ENCODE measurements around the gene CIC. TPM values are rescaled to one million over a fixed set of nuclear protein-coding genes. Genes with fewer than 3 reads are reported as not detected.

Gene CIC
- total and polyA plus RNA-seq, 3 donors from 2014 or later, result 95.6 to 181 (median 163) TPM

GRCh38 chr19:42285988-42286348, 16.9 kb downstream of the CIC start:
- no peak overlapping the region for H3K4me3 ChIP-seq
- intact Hi-C loops (cut with DNase I; ENCODE audit: low total_unique reads), result no loop called here
- no peaks in the 10 kb centered on the region for H3K27me3 ChIP-seq
- peaks cover 50% of the 10 kb centered on the region for H3K4me1 ChIP-seq
- TF ChIP-seq POLR2A (IDR thresholded peaks at IDR 0.05), result no peak
- no peak for TF ChIP-seq CTCF (IDR thresholded peaks at IDR 0.05)
- WGBS, 2 donors, result 25 to 44% methylated on average over 6 of the region's 6 CpGs
- H3K27ac ChIP-seq, result peak overlapping the region; percentile 90
- DNase-seq, result no peak
- H3K36me3 ChIP-seq (ENCODE audit: low read depth, missing control alignments), result no peaks in the 10 kb centered on the region
- H3K9me3 ChIP-seq, result no peaks in the 10 kb centered on the region

- Histone ChIP-seq H3K9me3 (no peaks in the 10 kb centered on the region), H3K27ac (peak overlapping the region; percentile 90), H3K27me3 (no peaks in the 10 kb centered on the region), H3K4me3 (no peak overlapping the region), H3K36me3 (ENCODE audit: low read depth, missing control alignments) (no peaks in the 10 kb centered on the region), H3K4me1 (peaks cover 44% of the 10 kb centered on the region)
- intact Hi-C loops (cut with DNase I; ENCODE audit: low total_unique reads), result no loop called here
- TF ChIP-seq POLR2A (IDR thresholded peaks at IDR 0.05), result no peak
- TF ChIP-seq CTCF (IDR thresholded peaks at IDR 0.05), result no peak
- no peak for DNase-seq
- WGBS, 2 donors, result 25 to 44% methylated on average over 8 to 13 of the region's 13 CpGs
These were observed 17.4 kb downstream of the CIC start for GRCh38 chr19:42286349-42287016.

DNA sequence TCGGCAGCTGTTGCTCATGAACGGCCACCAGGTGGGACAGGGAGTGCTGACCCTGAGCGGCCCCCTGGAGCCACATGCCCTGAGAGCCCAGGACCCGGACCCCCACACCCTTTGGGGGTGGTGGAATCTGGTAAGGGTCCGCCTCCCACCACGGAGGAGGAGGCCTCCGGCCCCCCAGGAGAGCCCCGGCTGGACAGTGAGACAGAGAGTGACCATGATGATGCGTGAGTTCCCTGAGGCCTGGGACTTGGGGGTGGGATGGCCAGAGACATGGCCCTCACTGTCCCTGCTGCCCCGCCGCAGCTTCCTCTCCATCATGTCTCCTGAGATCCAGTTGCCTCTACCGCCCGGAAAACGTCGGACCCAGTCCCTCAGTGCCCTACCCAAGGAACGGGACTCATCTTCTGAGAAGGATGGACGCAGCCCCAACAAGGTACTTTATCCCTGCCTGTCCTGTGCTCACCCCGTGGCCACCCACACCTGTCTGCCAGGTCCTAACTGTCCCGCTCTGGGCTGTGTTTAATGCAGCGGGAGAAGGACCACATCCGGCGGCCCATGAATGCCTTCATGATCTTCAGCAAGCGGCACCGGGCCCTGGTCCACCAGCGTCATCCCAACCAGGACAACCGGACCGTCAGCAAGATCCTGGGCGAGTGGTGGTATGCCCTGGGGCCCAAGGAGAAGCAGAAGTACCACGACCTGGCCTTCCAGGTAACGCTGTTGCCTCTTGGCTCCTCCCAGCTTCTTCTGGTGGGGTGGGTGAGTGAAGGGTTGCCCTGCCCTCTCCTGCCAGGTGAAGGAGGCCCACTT, 18.2 kb downstream of the CIC start:
- H3K27me3 ChIP-seq, result no peaks in the 10 kb centered on the region
- intact Hi-C loops (cut with DNase I; ENCODE audit: low total_unique reads), result no loop called here
- no peaks in the 10 kb centered on the region for H3K36me3 ChIP-seq (ENCODE audit: low read depth, missing control alignments)
- TF ChIP-seq POLR2A (IDR thresholded peaks at IDR 0.05) (no peak), CTCF (IDR thresholded peaks at IDR 0.05) (no peak)
- WGBS, 2 donors, result 86 to 88% methylated on average over 18 to 30 of the region's 30 CpGs
- peak overlapping the region; percentile 90 for H3K27ac ChIP-seq
- no peak overlapping the region for H3K4me3 ChIP-seq
- no peak for DNase-seq
- peaks cover 37% of the 10 kb centered on the region for H3K4me1 ChIP-seq
- no peaks in the 10 kb centered on the region for H3K9me3 ChIP-seq

DNA sequence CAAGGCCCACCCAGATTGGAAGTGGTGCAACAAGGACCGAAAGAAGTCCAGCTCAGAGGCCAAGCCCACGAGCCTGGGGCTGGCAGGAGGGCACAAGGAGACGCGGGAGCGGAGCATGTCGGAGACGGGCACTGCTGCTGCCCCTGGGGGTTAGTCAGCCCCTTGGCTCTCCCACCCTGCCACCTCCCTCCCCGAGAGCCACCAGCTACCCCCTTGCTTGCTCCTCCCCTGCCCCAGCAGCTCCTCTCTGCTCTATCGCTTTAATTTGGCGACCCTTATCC, 18.7 kb downstream of the CIC start:
- Histone ChIP-seq H3K36me3 (ENCODE audit: low read depth, missing control alignments) (no peaks in the 10 kb centered on the region), H3K27ac (no peak overlapping the region), H3K9me3 (no peaks in the 10 kb centered on the region), H3K4me1 (peaks cover 32% of the 10 kb centered on the region), H3K27me3 (no peaks in the 10 kb centered on the region), H3K4me3 (no peak overlapping the region)
- DNase-seq, result no peak
- TF ChIP-seq CTCF (IDR thresholded peaks at IDR 0.05) (no peak), POLR2A (IDR thresholded peaks at IDR 0.05) (no peak)
- intact Hi-C loops (cut with DNase I; ENCODE audit: low total_unique reads), result no loop called here
- WGBS, 2 donors, result 93% methylated on average over 10 of the region's 10 CpGs

DNA sequence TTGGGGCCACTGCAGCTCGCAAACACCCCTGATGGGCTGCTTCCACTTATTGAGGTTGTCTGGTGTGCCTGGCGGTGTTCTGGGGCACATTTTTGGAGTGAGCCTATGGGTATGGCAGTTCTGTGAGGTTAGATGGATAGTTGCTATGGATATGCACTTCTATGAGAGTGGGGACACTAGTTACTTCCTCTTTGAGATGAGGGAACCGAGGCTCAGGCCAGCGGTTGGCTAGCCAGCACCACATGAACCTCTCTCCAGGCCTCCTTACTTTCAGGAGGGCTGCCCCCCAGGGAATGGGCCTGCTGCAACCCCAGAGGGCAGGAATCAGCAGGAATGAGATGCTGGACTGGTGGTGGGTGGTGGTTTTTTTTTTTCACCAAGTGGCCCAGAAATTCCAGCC, 19.3 kb downstream of the CIC start:
- Histone ChIP-seq H3K4me1 (peaks cover 25% of the 10 kb centered on the region), H3K27ac (no peak overlapping the region), H3K9me3 (no peaks in the 10 kb centered on the region), H3K4me3 (no peak overlapping the region), H3K36me3 (ENCODE audit: low read depth, missing control alignments) (no peaks in the 10 kb centered on the region), H3K27me3 (no peaks in the 10 kb centered on the region)
- no peak for DNase-seq
- 83 to 95% methylated on average over 4 of the region's 4 CpGs for WGBS, 2 donors
- TF ChIP-seq POLR2A (IDR thresholded peaks at IDR 0.05), result no peak
- TF ChIP-seq CTCF (IDR thresholded peaks at IDR 0.05), result no peak
- intact Hi-C loops (cut with DNase I; ENCODE audit: low total_unique reads), result no loop called here
